HL-60 (cell line): ENCODE results near the gene CLCA4.

ENCODE experiments used
- GABPA ChIP-seq: IDR thresholded peaks from 2 replicates; pipeline ENCODE4 v1.6.1; 2012; ENCODE audit warnings: low read depth
- TF ChIP-seq, protein P1 (sequence below): IDR thresholded peaks from one replicate; pipeline ENCODE4 v1.5.1; 2011; ENCODE audit warnings: low read length, control low read depth, inconsistent platforms; ENCODE audit not compliant: insufficient read depth

DNA sequence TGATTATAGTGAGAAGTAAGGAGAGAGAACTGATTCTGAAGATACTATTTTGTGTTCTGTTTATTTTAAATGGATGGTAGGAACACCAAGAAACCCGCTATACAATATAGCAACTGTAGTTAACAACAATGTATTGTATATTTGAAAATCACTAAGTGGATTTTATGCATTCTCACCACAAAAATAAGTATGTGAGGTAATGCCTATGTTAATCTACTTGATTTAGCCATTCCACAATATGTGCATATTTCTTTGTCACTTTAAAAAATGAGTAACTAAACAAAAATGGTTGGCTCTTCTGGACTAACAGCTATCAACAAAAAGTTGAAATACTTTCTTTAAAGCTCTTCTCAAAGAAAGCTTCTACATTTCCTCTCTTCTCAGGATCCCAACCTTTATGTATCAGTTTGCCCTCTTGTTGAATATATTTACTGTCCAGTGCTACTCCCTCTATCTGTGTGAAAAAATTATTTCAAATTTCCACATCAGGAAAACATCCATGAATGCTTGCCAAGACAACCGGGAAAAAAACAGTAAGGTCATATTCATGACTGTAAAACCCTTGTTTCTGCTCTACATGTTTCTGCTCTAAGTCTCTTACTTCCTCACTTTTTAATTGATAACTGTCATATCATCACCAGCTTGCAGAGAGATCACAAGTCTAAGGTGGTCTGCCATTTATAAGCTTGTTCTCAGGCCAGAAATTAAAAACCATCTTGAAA lies 27.0 kb downstream of the CLCA4 start:
- TF ChIP-seq, protein P1, sequence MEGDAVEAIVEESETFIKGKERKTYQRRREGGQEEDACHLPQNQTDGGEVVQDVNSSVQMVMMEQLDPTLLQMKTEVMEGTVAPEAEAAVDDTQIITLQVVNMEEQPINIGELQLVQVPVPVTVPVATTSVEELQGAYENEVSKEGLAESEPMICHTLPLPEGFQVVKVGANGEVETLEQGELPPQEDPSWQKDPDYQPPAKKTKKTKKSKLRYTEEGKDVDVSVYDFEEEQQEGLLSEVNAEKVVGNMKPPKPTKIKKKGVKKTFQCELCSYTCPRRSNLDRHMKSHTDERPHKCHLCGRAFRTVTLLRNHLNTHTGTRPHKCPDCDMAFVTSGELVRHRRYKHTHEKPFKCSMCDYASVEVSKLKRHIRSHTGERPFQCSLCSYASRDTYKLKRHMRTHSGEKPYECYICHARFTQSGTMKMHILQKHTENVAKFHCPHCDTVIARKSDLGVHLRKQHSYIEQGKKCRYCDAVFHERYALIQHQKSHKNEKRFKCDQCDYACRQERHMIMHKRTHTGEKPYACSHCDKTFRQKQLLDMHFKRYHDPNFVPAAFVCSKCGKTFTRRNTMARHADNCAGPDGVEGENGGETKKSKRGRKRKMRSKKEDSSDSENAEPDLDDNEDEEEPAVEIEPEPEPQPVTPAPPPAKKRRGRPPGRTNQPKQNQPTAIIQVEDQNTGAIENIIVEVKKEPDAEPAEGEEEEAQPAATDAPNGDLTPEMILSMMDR: no peak
- no peak for TF ChIP-seq GABPA
